Esophagus squamous epithelium (tissue), 4 donors: ENCODE results near the gene RANGAP1. TPM values are rescaled to one million over a fixed set of nuclear protein-coding genes. Genes with fewer than 3 reads are reported as not detected.

Experiments used
- small RNA-seq, 4 donors: library from RNA; depleted of rRNA; stranded (forward); fragments of <200 nt; gene quantifications; one replicate each; pipeline ENCODE3, GENCODE V24; 2016
- total RNA-seq, 4 donors: library from RNA; depleted of rRNA; stranded (reverse); fragments of >200 nt; gene quantifications; one replicate each; pipeline ENCODE4 v1.1.0, GENCODE V29; 2016

The RANGAP1 gene
- total RNA-seq, 4 donors from 2014 or later = 80.1 to 98.5 (median 84.5) TPM

Small RNAs within 50 kb of the gene (small RNA-seq; reads per million reads assigned to genes)
- 0 reads per million in 4 donors for gene MIR6889

Other genes with a start within 250 kb of the RANGAP1 start
- 10 to 100 TPM; 28.0 to 76.5 (median 56.7) TPM for gene EP300, start 193.6 kb downstream of the RANGAP1 start, total RNA-seq
- 10 to 100 TPM; 12.1 to 16.2 (median 14.7) TPM for gene L3MBTL2, start 80.9 kb downstream of the RANGAP1 start, total RNA-seq
- 1 to 10 TPM; 2.0 to 4.5 (median 3.2) TPM for gene CHADL, start 45.3 kb downstream of the RANGAP1 start, total RNA-seq
- gene ZC3H7B, start 15.3 kb upstream of the RANGAP1 start, total RNA-seq = 10 to 100 TPM; 18.7 to 36.8 (median 20.9) TPM
- gene TEF, start 95.8 kb upstream of the RANGAP1 start, total RNA-seq = 10 to 100 TPM in 2 of 4 donors, 1 to 10 TPM in 2; 3.0 to 17.4 (median 9.7) TPM
- gene TOB2, start 160.6 kb upstream of the RANGAP1 start, total RNA-seq = 10 to 100 TPM; 15.7 to 30.5 (median 21.0) TPM
- gene PHF5A, start 182.5 kb upstream of the RANGAP1 start, total RNA-seq = 10 to 100 TPM; 21.5 to 47.3 (median 41.5) TPM
- 10 to 100 TPM; 83.7 to 90.4 (median 87.0) TPM for gene ACO2, start 182.9 kb upstream of the RANGAP1 start, total RNA-seq